ENCODE data around the gene EVA1A.

Gene EVA1A

GRCh38 chr2:75541430-75541829 is 19.3 kb downstream of the EVA1A start:
- DNase-seq (ENCODE audit: low read depth) = no peak

GRCh38 chr2:75540994-75541393 is 19.7 kb downstream of the EVA1A start:
- no peak for DNase-seq (ENCODE audit: low read depth)

GRCh38 chr2:75539955-75540716 is 20.6 kb downstream of the EVA1A start:
- no peak for DNase-seq (ENCODE audit: low read depth)

- no peak for DNase-seq (ENCODE audit: low read depth)
Measured at GRCh38 chr2:75538521-75539490, 21.9 kb downstream of the EVA1A start.

- no peak for DNase-seq (ENCODE audit: low read depth)
Measured at GRCh38 chr2:75537658-75538057, 23.1 kb downstream of the EVA1A start.

- DNase-seq (ENCODE audit: low read depth) = no peak
Measured at GRCh38 chr2:75533135-75533534, 27.6 kb downstream of the EVA1A start.

GRCh38 chr2:75532488-75532887 is 28.3 kb downstream of the EVA1A start:
- no peak for DNase-seq (ENCODE audit: low read depth)

GRCh38 chr2:75528221-75528977 is 32.3 kb downstream of the EVA1A start:
- DNase-seq (ENCODE audit: low read depth) = no peak

GRCh38 chr2:75527676-75528075 is 33.1 kb downstream of the EVA1A start:
- no peak for DNase-seq (ENCODE audit: low read depth)

- DNase-seq (ENCODE audit: low read depth) = no peak
Measured at GRCh38 chr2:75526842-75527241, 33.9 kb downstream of the EVA1A start.

GRCh38 chr2:75525434-75526310 is 35.1 kb downstream of the EVA1A start:
- no peak for DNase-seq (ENCODE audit: low read depth)

- no peak for DNase-seq (ENCODE audit: low read depth)
Measured at GRCh38 chr2:75524276-75524911, 36.3 kb downstream of the EVA1A start.

- no peak for DNase-seq (ENCODE audit: low read depth)
Measured at GRCh38 chr2:75523313-75524275, 37.1 kb downstream of the EVA1A start.

GRCh38 chr2:75522543-75523312 is 38.0 kb downstream of the EVA1A start:
- no peak for DNase-seq (ENCODE audit: low read depth)

- no peak for DNase-seq (ENCODE audit: low read depth)
Measured at GRCh38 chr2:75521225-75521872, 39.4 kb downstream of the EVA1A start.

GRCh38 chr2:75519843-75520242 is 40.9 kb downstream of the EVA1A start:
- DNase-seq (ENCODE audit: low read depth) = no peak

GRCh38 chr2:75518638-75519465 is 41.9 kb downstream of the EVA1A start:
- no peak for DNase-seq (ENCODE audit: low read depth)
